Measurements from ENCODE around the gene MAP7.

- TF ChIP-seq CTCF (IDR thresholded peaks at IDR 0.05) (no peak), POLR2A (IDR thresholded peaks at IDR 0.05) (no peak)
Measured at GRCh38 chr6:136468711-136469110, 81.5 kb downstream of the MAP7 start.

All from Peyer's patch (tissue), 4 donors.